SK-N-SH (cell line): ENCODE results near the gene GRIK5. TPM values are rescaled to one million over a fixed set of nuclear protein-coding genes. Genes with fewer than 3 reads are reported as not detected.

Experiments used
- CTCF ChIA-PET: fragments of 300-600, 350-600 bp; formaldehyde crosslinking; extraction: SDS; loops from one replicate; lab custom pipeline; 2021; lab: Yijun Ruan, JAX
- POLR2A ChIA-PET: fragments of 350-600 bp; sonication (Branson Sonifier 250); formaldehyde crosslinking; extraction: SDS; loops from one replicate; lab custom pipeline; 2020; ENCODE audit warnings: antibody characterized with exemption, inconsistent platforms; lab: Yijun Ruan, JAX
- DNase-seq: peaks from one replicate; pipeline ENCODE4 v3.0.0; 2012
- H2AFZ ChIP-seq: fragments of 200-600 bp; sonication (generic); 2 replicates; pipeline ENCODE4 v1.8.1; 2016; ENCODE audit warnings: antibody characterized with exemption, mild to moderate bottlenecking, low read depth
- H3F3A ChIP-seq: fragments of 200-600 bp; sonication (generic); replicated peaks from 2 replicates; pipeline ENCODE3; 2016; ENCODE audit warnings: antibody characterized with exemption, mild to moderate bottlenecking; ENCODE audit not compliant: insufficient read depth
- H3K27ac ChIP-seq, 2 experiments: fragments of 200-500 bp in 1 of 2; fragments of 200-600 bp in 1 of 2; sonication (Bioruptor generic) in 1 of 2; sonication (generic), shearing (Covaris generic) in 1 of 2; 2 replicates each; pipeline versions ENCODE4 v1.5.1 to v1.6.1; 2014 to 2016; ENCODE audit warnings: low read depth in 2 of 2, inconsistent platforms in 1 of 2, low read length in 1 of 2, mild to moderate bottlenecking in 1 of 2, mixed read lengths in 1 of 2
- H3K27me3 ChIP-seq: fragments of 200-600 bp; sonication (generic), shearing (Covaris generic); 2 replicates; pipeline ENCODE4 v1.6.1; 2016; ENCODE audit warnings: mixed run types; ENCODE audit not compliant: insufficient read depth
- H3K36me3 ChIP-seq, 2 experiments: fragments of 200-500 bp in 1 of 2; fragments of 200-600 bp in 1 of 2; sonication (Bioruptor generic) in 1 of 2; sonication (generic) in 1 of 2; replicated peaks in 1 of 2; 2 replicates each; pipeline versions ENCODE3 to v1.5.1; 2014 to 2016; ENCODE audit warnings: low read length in 1 of 2, mild to moderate bottlenecking in 1 of 2; ENCODE audit not compliant: insufficient read depth in 2 of 2, control insufficient read depth in 1 of 2
- H3K4me1 ChIP-seq, 2 experiments: fragments of 200-500 bp in 1 of 2; fragments of 200-600 bp in 1 of 2; sonication (Bioruptor generic) in 1 of 2; sonication (generic), shearing (Covaris generic) in 1 of 2; 2 replicates each; pipeline versions ENCODE4 v1.5.1 to v1.6.1; 2014 to 2016; ENCODE audit warnings: low read depth in 1 of 2, low read length in 1 of 2, mixed run types in 1 of 2; ENCODE audit not compliant: insufficient read depth in 2 of 2, control insufficient read depth in 1 of 2
- H3K4me2 ChIP-seq: fragments of 200-600 bp; sonication (generic), shearing (Covaris generic); 2 replicates; pipeline ENCODE4 v1.6.1; 2017; ENCODE audit warnings: mixed run types
- H3K4me3 ChIP-seq, 2 experiments: fragments of 200-500 bp in 1 of 2; fragments of 200-600 bp in 1 of 2; sonication (Bioruptor generic) in 1 of 2; sonication (generic), shearing (Covaris generic) in 1 of 2; 2 replicates each; pipeline versions ENCODE4 v1.5.1 to v1.8.1; 2014 to 2016; ENCODE audit warnings: low read depth in 2 of 2, inconsistent platforms in 1 of 2, low read length in 1 of 2, mild to moderate bottlenecking in 1 of 2, mixed read lengths in 1 of 2, moderate library complexity in 1 of 2
- H3K79me2 ChIP-seq: fragments of 200-600 bp; sonication (generic); 2 replicates; pipeline ENCODE4 v1.8.1; 2017; ENCODE audit warnings: mild to moderate bottlenecking; ENCODE audit not compliant: insufficient read depth
- H3K9ac ChIP-seq: fragments of 200-600 bp; sonication (generic); 2 replicates; pipeline ENCODE4 v1.6.1; 2017; ENCODE audit warnings: mixed run types
- H3K9me2 ChIP-seq: fragments of 200-600 bp; sonication (generic); 2 replicates; pipeline ENCODE4 v1.6.1; 2017; ENCODE audit warnings: mixed run types
- H3K9me3 ChIP-seq: fragments of 200-600 bp; sonication (generic); 2 replicates; pipeline ENCODE4 v1.6.1; 2017; ENCODE audit warnings: mixed run types, mild to moderate bottlenecking, moderate library complexity
- H4K20me1 ChIP-seq: fragments of 200-600 bp; sonication (generic); 2 replicates; pipeline ENCODE4 v1.6.1; 2017; ENCODE audit warnings: mild to moderate bottlenecking, mixed run types; ENCODE audit not compliant: insufficient read depth
- CTCF ChIP-seq: fragments of 200-600 bp; sonication (generic); IDR thresholded peaks from 2 replicates; pipeline ENCODE4 v1.6.1; 2017; ENCODE audit warnings: antibody characterized with exemption, mild to moderate bottlenecking, moderate library complexity
- EZH2phosphoT487 ChIP-seq: fragments of 200-600 bp; sonication (generic); IDR thresholded peaks from 2 replicates; pipeline ENCODE4 v1.6.1; 2017; ENCODE audit warnings: low read depth, mixed run types, mild to moderate bottlenecking, antibody characterized with exemption, moderate library complexity, borderline replicate concordance
- GABPA ChIP-seq: IDR thresholded peaks from 2 replicates; pipeline ENCODE4 v1.4.0; 2012; ENCODE audit warnings: low read depth, mild to moderate bottlenecking
- GATA2 ChIP-seq: sonication (generic); formaldehyde crosslinking; IDR thresholded peaks from 2 replicates; pipeline ENCODE4 v1.5.0; 2020; ENCODE audit warnings: mild to moderate bottlenecking, missing genetic modification reagents
- IRF3 ChIP-seq: fragments of 150-350 bp; IDR thresholded peaks from 2 replicates; pipeline ENCODE4 v1.6.1; 2016; ENCODE audit warnings: mild to moderate bottlenecking, low read depth, low read length
- JUND ChIP-seq: IDR thresholded peaks from 2 replicates; pipeline ENCODE4 v1.4.0; 2012
- MAX ChIP-seq: IDR thresholded peaks from 2 replicates; pipeline ENCODE4 v1.4.0; 2012; ENCODE audit warnings: low read depth
- MEF2A ChIP-seq: IDR thresholded peaks from 2 replicates; pipeline ENCODE4 v1.4.0; 2012; ENCODE audit warnings: low read depth, borderline replicate concordance
- MXI1 ChIP-seq: IDR thresholded peaks from 2 replicates; pipeline ENCODE4 v1.6.1; 2012; ENCODE audit warnings: mild to moderate bottlenecking, low read depth, low read length, improper control_type of control experiment
- NFIC ChIP-seq: IDR thresholded peaks from 2 replicates; pipeline ENCODE4 v1.4.0; 2012; ENCODE audit warnings: borderline replicate concordance
- NRF1 ChIP-seq: IDR thresholded peaks from 2 replicates; pipeline ENCODE4 v1.6.1; 2012; ENCODE audit warnings: low read depth, mild to moderate bottlenecking, low read length
- PBX3 ChIP-seq: IDR thresholded peaks from 2 replicates; pipeline ENCODE4; 2012
- RAD21 ChIP-seq: IDR thresholded peaks from 2 replicates; pipeline ENCODE4 v1.6.1; 2012; ENCODE audit warnings: mild to moderate bottlenecking, low read length
- REST ChIP-seq: IDR thresholded peaks from 2 replicates; pipeline ENCODE4 v1.6.1; 2012; ENCODE audit warnings: mild to moderate bottlenecking, low read depth, low read length, moderate library complexity
- SMC3 ChIP-seq: IDR thresholded peaks from 2 replicates; pipeline ENCODE4 v1.6.1; 2012; ENCODE audit warnings: low read depth, low read length, improper control_type of control experiment
- TAF1 ChIP-seq: IDR thresholded peaks from 2 replicates; pipeline ENCODE4 v1.6.1; 2012; ENCODE audit warnings: low read depth, mild to moderate bottlenecking, low read length, moderate library complexity, borderline replicate concordance
- USF2 ChIP-seq: fragments of 150-350 bp; IDR thresholded peaks from 2 replicates; pipeline ENCODE4 v1.6.1; 2017; ENCODE audit warnings: antibody characterized with exemption, low read length, low read depth, borderline replicate concordance
- ZBTB33 ChIP-seq: IDR thresholded peaks from 2 replicates; pipeline ENCODE4 v1.4.0; 2012; ENCODE audit warnings: low read depth, borderline replicate concordance
- WGBS: methylation state at CpG from one replicate; pipeline ENCODE4 v1.1.6; 2017; ENCODE audit warnings: low lambda C conversion rate; 5-methylcytosine and 5-hydroxymethylcytosine counted together
- polyA plus RNA-seq, 3 experiments: library from polyadenylated mRNA; depleted of rRNA; stranded (reverse); fragments of >200 nt; gene quantifications; 2 replicates each; pipeline ENCODE4 v1.2.3, GENCODE V29; 2012

Gene GRIK5
- polyA plus RNA-seq, 1 of the 3 experiments (the other 2 are of a cell fraction): 2.4 TPM

GRCh38 chr19:42115705-42116104 lies 45.7 kb upstream of the GRIK5 start:
- H3K4me2 ChIP-seq: no peak overlapping the region
- H3K9me3 ChIP-seq: no peaks in the 10 kb centered on the region
- peaks cover 6 to 37% of the 10 kb centered on the region in 2 experiments; a peak in 3 of 4 replicates for H3K4me1 ChIP-seq
- peaks cover 43% of the 10 kb centered on the region for H3F3A ChIP-seq
- 95% methylated on average over 4 of the region's 4 CpGs for WGBS
- ChIA-PET CTCF (interaction anchor here (1.2 to 2.3 kb wide), 3 partner anchors 34 to 129 kb away, joined by 3 to 9 read pairs (median 3); no protein-coding TSS in a partner anchor), POLR2A (no interaction called here)
- DNase-seq: no peak
- peak overlapping the region in 1 of 2 experiments; percentile 98; a peak in 1 of 4 replicates for H3K27ac ChIP-seq
- H3K27me3 ChIP-seq: no peaks in the 10 kb centered on the region
- no peak overlapping the region for H2AFZ ChIP-seq
- H3K79me2 ChIP-seq: no peaks in the 10 kb centered on the region
- no peak overlapping the region for H3K4me3 ChIP-seq
- no peaks in the 10 kb centered on the region for H3K9me2 ChIP-seq
- H4K20me1 ChIP-seq: no peaks in the 10 kb centered on the region
- no peak overlapping the region for H3K9ac ChIP-seq
- no peaks in the 10 kb centered on the region for H3K36me3 ChIP-seq
- TF ChIP-seq CTCF: no peak
- TF ChIP-seq JUND: no peak
- TF ChIP-seq NFIC: no peak
- TF ChIP-seq GATA2 (CRISPR knock-in tag): no peak
- no peak for TF ChIP-seq MEF2A
- no peak for TF ChIP-seq MAX
- no peak for TF ChIP-seq GABPA
- TF ChIP-seq RAD21: no peak
- no peak for TF ChIP-seq NRF1
- no peak for TF ChIP-seq REST
- TF ChIP-seq PBX3: no peak
- TF ChIP-seq TAF1: no peak
- TF ChIP-seq MXI1: no peak
- no peak for TF ChIP-seq EZH2phosphoT487
- no peak for TF ChIP-seq SMC3
- TF ChIP-seq IRF3: no peak
- no peak for TF ChIP-seq USF2
- TF ChIP-seq ZBTB33: no peak
